Neutrophil (primary cell): ENCODE results near the gene TFDP1.

Experiments
- H3K27ac ChIP-seq: fragments of 200-600 bp; sonication (generic); 2 replicates; pipeline ENCODE4 v1.5.1; 2016; ENCODE audit warnings: mild to moderate bottlenecking, moderate library complexity
- H3K27me3 ChIP-seq: fragments of 200-600 bp; sonication (generic); 2 replicates; pipeline ENCODE4 v1.6.0; 2016; ENCODE audit warnings: mild to moderate bottlenecking
- H3K36me3 ChIP-seq: fragments of 200-600 bp; sonication (generic); 2 replicates; pipeline ENCODE4 v1.5.1; 2017
- H3K4me1 ChIP-seq, 2 experiments: fragments of 200-600 bp in 1 of 2; sonication (generic) in 1 of 2; 1 replicate in 1 of 2; 2 replicates in 1 of 2; pipeline versions ENCODE4 v1.5.1 to v1.6.1; 2013 to 2016; ENCODE audit warnings: low read depth in 1 of 2, low read length in 1 of 2, mild to moderate bottlenecking in 1 of 2, moderate library complexity in 1 of 2; ENCODE audit not compliant: control insufficient read depth in 1 of 2, insufficient read depth in 1 of 2
- H3K4me3 ChIP-seq, 2 experiments: fragments of 200-600 bp in 1 of 2; sonication (generic) in 1 of 2; 1 replicate in 1 of 2; 2 replicates in 1 of 2; pipeline ENCODE4 v1.5.1; 2013 to 2016; ENCODE audit warnings: low read depth in 1 of 2, low read length in 1 of 2, mild to moderate bottlenecking in 1 of 2, moderate library complexity in 1 of 2
- H3K9me3 ChIP-seq: fragments of 200-600 bp; sonication (generic); 2 replicates; pipeline ENCODE4 v1.5.1; 2016
- CTCF ChIP-seq: fragments of 200-600 bp; sonication (generic); IDR thresholded peaks from 2 replicates; pipeline ENCODE4 v1.5.1; 2016; ENCODE audit warnings: antibody characterized with exemption

Gene TFDP1

DNA sequence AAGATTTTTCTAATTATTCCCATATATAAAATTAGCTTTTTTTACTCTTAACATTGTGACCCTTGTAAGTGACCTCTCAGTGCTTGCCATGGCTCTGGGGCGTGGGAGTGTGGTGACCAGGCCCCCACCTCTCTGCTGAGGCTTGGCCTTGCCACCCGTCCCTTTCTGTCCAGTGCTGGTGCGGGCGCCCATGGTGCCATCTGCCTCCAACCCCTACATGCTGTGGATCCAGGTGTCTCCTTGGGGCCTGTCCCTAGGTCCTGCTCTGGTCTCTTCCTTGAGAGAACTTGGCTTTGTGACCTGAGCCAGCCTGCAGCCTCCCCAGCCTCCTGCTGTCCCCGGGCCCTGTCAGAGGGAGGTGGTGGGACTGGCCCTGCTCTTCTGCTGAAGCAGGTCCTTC, 27.4 kb downstream of the TFDP1 start:
- no peak for TF ChIP-seq CTCF
- H3K36me3 ChIP-seq, result no peaks in the 10 kb centered on the region
- no peaks in the 10 kb centered on the region for H3K27me3 ChIP-seq
- H3K27ac ChIP-seq, result peak overlapping the region; percentile 97
- H3K4me1 ChIP-seq, result peaks cover 72 to 80% of the 10 kb centered on the region in 2 experiments
- H3K4me3 ChIP-seq, result no peak overlapping the region
- H3K9me3 ChIP-seq, result no peaks in the 10 kb centered on the region

GRCh38 chr13:113612607-113613006, 28.1 kb downstream of the TFDP1 start:
- Histone ChIP-seq H3K9me3 (no peaks in the 10 kb centered on the region), H3K4me1 (peaks cover 72 to 80% of the 10 kb centered on the region in 2 experiments), H3K4me3 (no peak overlapping the region), H3K27me3 (no peaks in the 10 kb centered on the region), H3K27ac (peak overlapping the region; percentile 36), H3K36me3 (no peaks in the 10 kb centered on the region)
- no peak for TF ChIP-seq CTCF

DNA sequence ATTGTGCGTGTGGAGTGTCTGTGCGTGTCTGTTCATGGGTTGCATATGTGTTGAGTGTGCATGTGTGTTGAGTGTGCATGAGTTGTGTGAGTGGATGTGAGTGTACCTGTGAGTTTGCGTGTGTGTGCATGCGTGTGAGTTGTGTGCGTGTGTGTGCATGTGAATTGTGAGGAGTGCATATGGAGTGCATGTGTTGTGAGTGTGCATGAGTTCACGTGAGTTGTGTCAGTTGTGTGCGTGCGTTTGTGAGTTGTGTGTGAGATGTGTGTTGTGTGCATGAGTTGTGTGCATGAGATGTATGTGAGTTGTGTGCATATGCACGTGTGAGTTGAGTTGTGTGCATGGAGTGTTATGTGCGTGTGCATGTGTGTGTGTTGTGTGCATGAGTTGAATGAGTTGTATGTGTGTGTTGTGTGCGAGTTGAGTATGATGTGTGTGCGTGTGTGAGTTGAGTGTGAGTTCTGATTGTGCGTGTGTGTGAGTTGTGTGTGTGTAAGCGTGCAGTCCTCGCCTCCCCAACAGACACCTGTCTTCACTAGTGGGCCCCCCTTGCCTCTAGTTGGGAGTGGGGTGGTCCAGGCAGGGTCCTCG, 29.3 kb downstream of the TFDP1 start:
- H3K4me3 ChIP-seq, result no peak overlapping the region
- TF ChIP-seq CTCF, result no peak
- H3K27me3 ChIP-seq, result no peaks in the 10 kb centered on the region

GRCh38 chr13:113616281-113616906, 31.8 kb downstream of the TFDP1 start:
- H3K27me3 ChIP-seq, result no peaks in the 10 kb centered on the region
- peak overlapping the region; percentile 91 for H3K27ac ChIP-seq
- no peak for TF ChIP-seq CTCF
- H3K36me3 ChIP-seq, result no peaks in the 10 kb centered on the region
- H3K9me3 ChIP-seq, result no peaks in the 10 kb centered on the region
- peaks cover 49 to 50% of the 10 kb centered on the region in 2 experiments for H3K4me1 ChIP-seq
- H3K4me3 ChIP-seq, result peak overlapping the region; percentile 53 to 61

More for the DNA sequence above, 29.3 kb downstream of the TFDP1 start:
- H3K27ac ChIP-seq, result peak overlapping the region; percentile 91
- H3K36me3 ChIP-seq, result no peaks in the 10 kb centered on the region
- peaks cover 65 to 73% of the 10 kb centered on the region in 2 experiments for H3K4me1 ChIP-seq
- H3K9me3 ChIP-seq, result no peaks in the 10 kb centered on the region

GRCh38 chr13:113616991-113617749, 32.6 kb downstream of the TFDP1 start:
- no peaks in the 10 kb centered on the region for H3K27me3 ChIP-seq
- no peaks in the 10 kb centered on the region for H3K36me3 ChIP-seq
- peaks cover 42 to 46% of the 10 kb centered on the region in 2 experiments for H3K4me1 ChIP-seq
- no peaks in the 10 kb centered on the region for H3K9me3 ChIP-seq
- peak overlapping the region; percentile 53 to 61 for H3K4me3 ChIP-seq
- H3K27ac ChIP-seq, result peak overlapping the region; percentile 91
- TF ChIP-seq CTCF, result no peak
